Measurements from ENCODE around the gene PELI3. TPM values are rescaled to one million over a fixed set of nuclear protein-coding genes. Genes with fewer than 3 reads are reported as not detected.
A peak's percentile ranks its signal among the peaks of the same experiment; 100 is the strongest.

The PELI3 gene
- total RNA-seq: 18.9 and 19.2 TPM in 2 replicates

GRCh38 chr11:66466225-66467033 lies at the start of gene PELI3:
Gene PELI3 (plus strand): TSS chr11:66466905. CDS start chr11:66468129, 1,224 bp downstream.
- Histone ChIP-seq H3K4me1 (ENCODE audit: insufficient read depth, low read length) (peaks cover 6% of the 10 kb centered on the region), H3K9me3 (ENCODE audit: low read depth, low read length) (no peaks in the 10 kb centered on the region), H3K27me3 (ENCODE audit: insufficient read depth, low read length) (no peaks in the 10 kb centered on the region), H3K36me3 (ENCODE audit: insufficient read depth, low read length) (no peaks in the 10 kb centered on the region), H2AFZ (ENCODE audit: low read length) (peak within 1 kb of the TSS; percentile 95), H3K27ac (ENCODE audit: low read depth, low read length) (peak within 1 kb of the TSS; percentile 28), H3K79me2 (ENCODE audit: insufficient read depth, low read length) (peaks cover 6% of the 10 kb centered on the region), H3K4me2 (ENCODE audit: insufficient read depth, low read length) (peak within 1 kb of the TSS; percentile 94), H3K4me3 (ENCODE audit: insufficient read depth, low read length) (peak within 1 kb of the TSS; percentile 82), H4K20me1 (ENCODE audit: insufficient read depth, low read length) (no peaks in the 10 kb centered on the region)
- TF ChIP-seq, protein P1, sequence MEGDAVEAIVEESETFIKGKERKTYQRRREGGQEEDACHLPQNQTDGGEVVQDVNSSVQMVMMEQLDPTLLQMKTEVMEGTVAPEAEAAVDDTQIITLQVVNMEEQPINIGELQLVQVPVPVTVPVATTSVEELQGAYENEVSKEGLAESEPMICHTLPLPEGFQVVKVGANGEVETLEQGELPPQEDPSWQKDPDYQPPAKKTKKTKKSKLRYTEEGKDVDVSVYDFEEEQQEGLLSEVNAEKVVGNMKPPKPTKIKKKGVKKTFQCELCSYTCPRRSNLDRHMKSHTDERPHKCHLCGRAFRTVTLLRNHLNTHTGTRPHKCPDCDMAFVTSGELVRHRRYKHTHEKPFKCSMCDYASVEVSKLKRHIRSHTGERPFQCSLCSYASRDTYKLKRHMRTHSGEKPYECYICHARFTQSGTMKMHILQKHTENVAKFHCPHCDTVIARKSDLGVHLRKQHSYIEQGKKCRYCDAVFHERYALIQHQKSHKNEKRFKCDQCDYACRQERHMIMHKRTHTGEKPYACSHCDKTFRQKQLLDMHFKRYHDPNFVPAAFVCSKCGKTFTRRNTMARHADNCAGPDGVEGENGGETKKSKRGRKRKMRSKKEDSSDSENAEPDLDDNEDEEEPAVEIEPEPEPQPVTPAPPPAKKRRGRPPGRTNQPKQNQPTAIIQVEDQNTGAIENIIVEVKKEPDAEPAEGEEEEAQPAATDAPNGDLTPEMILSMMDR (IDR thresholded peaks at IDR 0.05; ENCODE audit: extremely low read depth, low read depth, low read length): no peak
- peak; percentile 99 for DNase-seq (ENCODE audit: insufficient read length, low spot score, missing footprints)

GRCh38 chr11:66417000-66417399 lies 49.7 kb upstream of the PELI3 start:
- H3K4me1 ChIP-seq (ENCODE audit: insufficient read depth, low read length): peaks cover 16% of the 10 kb centered on the region
- H3K79me2 ChIP-seq (ENCODE audit: insufficient read depth, low read length): no peaks in the 10 kb centered on the region
- peaks cover 16% of the 10 kb centered on the region for H4K20me1 ChIP-seq (ENCODE audit: insufficient read depth, low read length)
- no peaks in the 10 kb centered on the region for H3K36me3 ChIP-seq (ENCODE audit: insufficient read depth, low read length)
- no peak overlapping the region for H3K27ac ChIP-seq (ENCODE audit: low read depth, low read length)
- no peak for DNase-seq (ENCODE audit: insufficient read length, low spot score, missing footprints)
- no peaks in the 10 kb centered on the region for H3K9me3 ChIP-seq (ENCODE audit: low read depth, low read length)
- TF ChIP-seq, protein P1 (IDR thresholded peaks at IDR 0.05; ENCODE audit: extremely low read depth, low read depth, low read length): no peak
- H3K27me3 ChIP-seq (ENCODE audit: insufficient read depth, low read length): peaks cover 23% of the 10 kb centered on the region
- H3K4me3 ChIP-seq (ENCODE audit: insufficient read depth, low read length): no peak overlapping the region
- H3K4me2 ChIP-seq (ENCODE audit: insufficient read depth, low read length): no peak overlapping the region
- H2AFZ ChIP-seq (ENCODE audit: low read length): no peak overlapping the region

- TF ChIP-seq, protein P1 (IDR thresholded peaks at IDR 0.05; ENCODE audit: extremely low read depth, low read depth, low read length): peak; percentile 55
- Histone ChIP-seq H3K27me3 (ENCODE audit: insufficient read depth, low read length) (peaks cover 23% of the 10 kb centered on the region), H4K20me1 (ENCODE audit: insufficient read depth, low read length) (peaks cover 21% of the 10 kb centered on the region), H3K79me2 (ENCODE audit: insufficient read depth, low read length) (no peaks in the 10 kb centered on the region), H3K9me3 (ENCODE audit: low read depth, low read length) (no peaks in the 10 kb centered on the region), H3K4me3 (ENCODE audit: insufficient read depth, low read length) (no peak overlapping the region), H3K27ac (ENCODE audit: low read depth, low read length) (peak overlapping the region; percentile 67), H2AFZ (ENCODE audit: low read length) (no peak overlapping the region), H3K4me2 (ENCODE audit: insufficient read depth, low read length) (peak overlapping the region; percentile 38), H3K36me3 (ENCODE audit: insufficient read depth, low read length) (no peaks in the 10 kb centered on the region), H3K4me1 (ENCODE audit: insufficient read depth, low read length) (peaks cover 16% of the 10 kb centered on the region)
- DNase-seq (ENCODE audit: insufficient read length, low spot score, missing footprints): peak; percentile 99
Observed at GRCh38 chr11:66418168-66418985, 48.3 kb upstream of the PELI3 start.

DNA sequence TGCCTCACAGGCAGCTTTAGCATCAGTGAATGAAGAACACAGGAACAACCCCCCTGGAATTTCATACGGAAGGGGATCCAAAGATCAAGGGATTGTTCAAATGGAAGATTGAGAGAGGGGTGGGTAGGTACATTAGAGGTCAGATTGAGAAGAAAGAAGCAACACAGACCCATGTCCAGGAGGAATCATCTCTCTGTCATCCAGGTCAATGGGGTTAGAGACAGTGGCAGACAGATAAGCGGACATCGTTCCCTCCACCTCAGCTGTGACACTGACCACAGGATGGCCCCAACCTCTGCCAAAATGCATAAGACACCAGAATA lies 47.8 kb upstream of the PELI3 start:
- H3K79me2 ChIP-seq (ENCODE audit: insufficient read depth, low read length): no peaks in the 10 kb centered on the region
- no peaks in the 10 kb centered on the region for H3K9me3 ChIP-seq (ENCODE audit: low read depth, low read length)
- H3K36me3 ChIP-seq (ENCODE audit: insufficient read depth, low read length): no peaks in the 10 kb centered on the region
- H3K4me3 ChIP-seq (ENCODE audit: insufficient read depth, low read length): no peak overlapping the region
- peaks cover 21% of the 10 kb centered on the region for H4K20me1 ChIP-seq (ENCODE audit: insufficient read depth, low read length)
- TF ChIP-seq, protein P1 (IDR thresholded peaks at IDR 0.05; ENCODE audit: extremely low read depth, low read depth, low read length): no peak
- H3K27ac ChIP-seq (ENCODE audit: low read depth, low read length): no peak overlapping the region
- peaks cover 23% of the 10 kb centered on the region for H3K27me3 ChIP-seq (ENCODE audit: insufficient read depth, low read length)
- no peak for DNase-seq (ENCODE audit: insufficient read length, low spot score, missing footprints)
- no peak overlapping the region for H2AFZ ChIP-seq (ENCODE audit: low read length)
- H3K4me2 ChIP-seq (ENCODE audit: insufficient read depth, low read length): no peak overlapping the region
- H3K4me1 ChIP-seq (ENCODE audit: insufficient read depth, low read length): peaks cover 16% of the 10 kb centered on the region

Data from osteoblast (primary cell).